Kidney glomerular epithelial cell (primary cell): ENCODE results near the gene LTBP2.

Source experiments
- DNase-seq: peaks from one replicate; lab custom pipeline; 2025; lab: John Stamatoyannopoulos, UW

Gene LTBP2

DNA sequence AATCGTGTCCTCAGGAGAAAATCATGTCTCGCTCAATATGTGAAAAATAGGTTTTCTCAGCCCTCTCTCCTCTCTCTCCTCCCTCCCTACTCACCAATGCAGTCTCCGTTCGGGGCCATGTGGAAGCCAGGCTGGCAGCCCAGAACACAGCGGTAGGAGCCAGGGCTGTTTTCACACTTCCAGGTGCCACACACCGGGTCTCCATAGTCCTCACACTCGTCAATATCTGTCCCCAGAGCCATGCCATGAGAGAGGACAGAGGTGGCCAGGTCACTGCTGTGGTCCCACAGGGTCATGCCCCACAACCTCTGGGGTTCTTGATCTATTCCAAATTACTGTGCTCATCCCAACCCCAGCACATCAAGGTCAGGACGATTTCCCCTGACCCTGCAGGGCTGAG, 105.0 kb downstream of the LTBP2 start:
- no peak for DNase-seq

DNA sequence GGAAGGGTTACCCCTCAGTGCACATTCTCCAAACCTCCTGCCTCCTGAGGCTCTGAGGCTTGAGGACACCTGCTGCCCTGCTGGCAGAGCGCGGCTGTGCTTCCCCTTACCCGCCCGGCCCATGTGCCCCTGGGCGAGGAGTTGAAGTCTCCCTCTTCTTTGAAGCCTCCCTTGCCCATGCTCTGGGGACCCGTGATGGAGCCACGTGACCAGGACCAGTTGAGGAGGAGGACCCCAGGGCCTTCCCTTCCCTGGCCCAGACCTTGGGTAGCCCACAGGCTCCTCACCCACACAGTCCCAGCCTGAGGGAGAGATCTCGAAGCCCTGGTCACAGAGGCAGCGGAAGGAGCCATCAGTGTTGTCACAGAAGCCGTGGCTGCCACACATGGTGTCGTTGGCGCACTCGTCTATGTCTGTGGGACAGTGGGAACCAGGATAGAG, 105.6 kb downstream of the LTBP2 start:
- DNase-seq = no peak

DNA sequence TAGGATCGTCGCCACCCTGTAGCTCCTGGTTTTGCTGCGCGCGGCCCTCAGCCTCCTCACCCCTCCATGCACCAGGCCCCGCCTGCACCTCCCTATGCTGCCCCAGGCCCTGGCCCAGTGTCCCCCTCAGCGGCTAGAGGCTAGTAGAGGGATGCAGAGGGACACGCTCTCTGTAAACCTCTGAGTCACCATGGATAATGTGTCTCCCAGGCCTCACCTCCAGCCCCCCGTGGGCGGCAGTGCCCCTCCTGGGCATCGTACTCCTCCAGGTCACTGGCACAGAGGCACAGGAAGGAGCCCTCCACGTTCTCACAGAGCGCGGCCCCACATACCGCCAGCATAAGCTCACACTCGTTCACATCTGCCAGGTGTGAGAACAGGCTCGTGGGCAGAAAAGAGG, 106.2 kb downstream of the LTBP2 start:
- no peak for DNase-seq

DNA sequence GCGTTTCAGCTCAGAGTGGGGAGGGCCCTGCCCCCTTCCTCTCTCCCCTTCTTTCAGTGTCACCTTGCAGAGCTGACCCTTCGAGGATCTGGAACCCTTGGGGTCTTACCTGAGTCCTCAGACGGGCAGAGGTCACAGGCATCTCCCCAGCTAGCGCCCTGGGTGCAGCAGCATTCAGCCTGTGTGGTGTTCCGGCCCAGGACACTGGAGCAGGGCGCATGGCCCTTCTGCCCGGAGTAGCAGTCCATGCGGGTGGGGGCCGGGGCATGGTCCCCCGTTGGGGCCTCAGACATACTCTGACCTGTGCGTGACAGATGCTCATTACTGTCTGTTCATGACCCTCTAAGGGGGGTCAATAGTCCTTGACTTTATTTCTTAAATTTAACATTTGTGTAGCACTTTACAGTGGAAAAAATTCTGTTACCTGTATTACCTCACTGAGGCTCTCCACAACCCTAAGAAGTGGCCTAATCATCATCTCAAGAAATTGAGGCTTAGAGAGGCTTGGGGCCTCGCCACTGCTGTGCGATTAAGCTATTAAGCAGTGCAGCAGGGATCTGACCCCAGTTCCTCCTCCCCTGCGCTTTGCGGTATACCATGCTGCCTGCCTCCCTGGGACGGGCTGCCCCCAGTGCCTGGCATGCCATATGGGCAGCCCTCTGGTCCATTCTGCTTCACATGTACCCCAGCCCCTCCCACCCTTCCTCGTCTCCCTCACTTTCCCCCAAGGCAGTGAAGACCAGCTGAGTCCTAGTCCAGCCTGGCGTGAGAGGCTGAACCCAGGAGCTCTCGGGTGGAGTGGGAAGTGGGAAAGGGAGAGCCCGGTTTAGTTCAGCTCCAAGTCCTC, 106.9 kb downstream of the LTBP2 start:
- DNase-seq = no peak

DNA sequence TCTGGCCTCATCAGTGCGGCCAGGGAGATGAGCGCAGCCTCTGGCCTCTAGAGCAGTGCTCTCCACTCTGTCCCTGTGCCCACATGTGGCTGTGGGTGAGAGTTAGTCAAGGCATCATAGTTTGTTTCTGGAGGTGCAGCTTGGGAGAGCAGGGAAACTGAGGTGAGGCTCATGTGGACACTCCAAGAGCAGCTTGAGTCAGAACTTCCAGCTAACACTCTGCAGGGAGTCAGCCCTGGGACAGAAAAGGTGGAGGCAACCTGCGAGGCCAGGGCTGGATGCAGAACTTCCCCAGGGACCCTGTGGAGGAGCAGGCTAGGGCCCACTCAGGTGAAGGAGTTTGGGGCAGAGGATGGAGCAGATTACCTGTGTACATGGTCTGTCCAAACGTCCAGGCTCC, 107.6 kb downstream of the LTBP2 start:
- no peak for DNase-seq

DNA sequence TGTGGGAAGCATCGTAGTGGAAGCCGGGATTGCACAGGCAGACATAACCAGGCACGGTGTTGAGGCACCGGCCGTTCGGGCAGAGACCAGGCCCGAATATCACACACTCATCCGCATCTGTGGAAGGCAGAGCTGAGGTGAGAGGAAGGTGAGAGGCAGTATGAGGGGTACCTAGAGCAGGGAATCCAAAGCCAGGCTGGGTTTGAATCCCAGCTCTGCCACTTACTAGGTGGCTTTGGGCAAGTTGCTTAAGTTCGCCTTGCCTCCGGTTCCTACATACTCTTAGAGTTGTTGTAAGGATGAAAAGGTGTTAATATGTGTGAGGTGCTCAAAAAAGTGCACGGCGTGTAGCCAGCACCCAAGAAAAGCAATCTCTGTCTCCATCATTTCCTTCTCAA, 108.1 kb downstream of the LTBP2 start:
- DNase-seq = no peak

DNA sequence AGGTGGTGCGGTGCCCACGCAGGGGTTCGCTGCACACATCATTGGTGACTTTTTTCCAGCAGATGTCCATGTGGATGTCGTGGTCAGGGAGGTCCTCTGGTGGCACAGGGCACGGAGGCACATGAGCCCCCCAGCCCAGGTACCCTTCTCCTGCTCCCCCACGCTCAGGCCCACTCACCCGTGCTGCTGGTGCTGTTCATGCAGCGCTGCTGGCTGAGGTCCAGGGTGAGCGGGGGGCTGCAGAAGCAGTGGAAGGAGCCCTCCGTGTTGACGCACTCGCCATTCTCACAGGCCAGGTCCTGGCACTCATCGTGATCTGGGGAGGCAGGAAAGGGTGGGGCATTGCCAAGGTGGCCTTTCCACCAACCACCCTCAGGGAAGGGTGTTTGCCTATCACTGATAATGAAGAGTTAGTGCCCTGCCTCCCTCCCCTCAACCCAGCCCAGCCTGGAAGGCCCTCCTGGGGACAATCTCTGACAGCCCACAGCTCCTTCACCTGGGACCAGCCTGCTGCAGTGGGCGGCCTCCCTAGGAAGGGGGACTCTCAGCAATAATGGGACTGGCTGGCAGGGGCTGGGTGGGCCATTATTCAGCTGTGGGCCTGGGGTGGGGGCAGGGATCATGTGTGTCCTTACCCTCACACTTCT, 108.6 kb downstream of the LTBP2 start:
- DNase-seq = no peak

DNA sequence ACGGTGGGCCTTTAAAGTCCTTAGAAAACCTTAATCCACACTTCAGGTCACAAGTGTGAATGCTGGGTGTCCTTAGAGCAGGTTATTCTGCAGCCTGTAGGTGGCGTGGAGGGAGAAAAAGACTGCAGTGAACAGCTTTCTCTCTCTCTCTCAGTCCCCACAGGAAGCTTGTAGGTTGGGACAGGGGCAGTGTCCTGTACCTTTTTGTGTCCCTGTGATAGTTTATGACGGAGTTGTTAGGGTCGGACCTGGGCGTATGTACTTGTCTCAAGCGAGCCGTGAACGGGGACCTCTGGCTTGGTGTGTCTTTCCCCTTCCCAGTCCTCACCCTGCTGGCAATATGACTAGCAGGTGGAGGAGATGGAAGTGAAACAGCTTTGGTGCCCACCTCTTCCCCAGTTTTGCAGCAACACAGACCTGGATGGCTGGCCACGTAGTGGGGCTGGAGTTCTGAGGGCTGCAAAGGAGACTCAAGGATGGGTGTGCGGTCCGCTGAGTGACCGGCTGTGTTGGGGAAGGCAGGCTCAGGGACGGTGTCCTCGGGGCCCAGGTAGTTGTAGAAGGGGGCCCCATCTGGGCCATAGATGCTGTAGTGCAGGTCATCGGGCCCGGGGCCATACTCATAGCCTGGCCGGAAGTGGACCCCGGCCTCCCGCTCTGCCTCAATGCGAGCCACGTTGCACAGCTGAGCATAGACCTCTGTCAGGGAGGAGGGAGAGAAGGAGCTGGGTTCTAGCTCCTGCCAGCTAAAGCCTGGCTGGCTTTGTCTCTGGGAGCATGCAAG, 109.6 kb downstream of the LTBP2 start:
- peak; percentile 39 for DNase-seq

DNA sequence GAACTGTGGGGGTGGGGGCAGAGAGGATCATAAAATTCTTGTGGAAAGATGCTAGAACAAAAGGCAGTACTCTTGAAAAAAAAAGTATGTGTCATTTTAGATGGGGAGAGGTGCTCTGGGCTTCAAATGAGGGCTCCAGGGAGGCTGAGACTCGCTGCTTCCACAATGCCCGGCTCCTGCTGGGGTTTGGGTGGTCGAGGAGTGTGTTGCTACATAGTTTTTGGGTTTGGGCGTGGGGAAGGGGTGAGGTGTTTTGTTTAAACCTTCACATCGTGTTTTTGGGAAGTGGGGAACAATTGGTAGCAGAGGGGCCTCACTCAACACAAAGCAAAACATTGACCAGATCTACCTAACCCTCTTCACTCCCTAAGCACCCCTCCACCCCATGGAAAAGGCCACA, 110.3 kb downstream of the LTBP2 start:
- DNase-seq = no peak

DNA sequence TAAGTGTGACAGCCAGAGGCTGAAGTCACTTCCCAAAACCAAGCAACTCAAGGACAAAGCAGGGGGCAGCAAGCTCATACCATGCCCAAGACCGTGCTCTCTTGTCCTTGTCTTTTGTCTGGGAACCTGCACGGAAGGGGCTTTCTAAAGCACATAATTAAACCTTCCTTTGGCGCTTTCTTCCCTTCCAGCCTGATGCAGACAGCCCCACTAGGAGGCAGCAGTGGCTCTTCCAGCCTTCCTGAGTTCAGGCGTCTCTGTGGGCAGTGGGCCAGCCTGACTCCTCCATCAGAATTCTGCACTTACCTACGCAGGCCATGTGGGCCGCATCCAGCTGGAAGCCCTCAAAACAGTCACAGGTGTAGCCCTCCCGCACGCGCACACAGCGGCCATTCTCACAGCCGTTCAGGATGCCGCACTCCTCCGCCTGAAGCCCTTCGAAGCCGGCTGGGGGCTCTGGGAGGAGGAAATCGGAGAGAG, 110.9 kb downstream of the LTBP2 start:
- peak; percentile 78 for DNase-seq

DNA sequence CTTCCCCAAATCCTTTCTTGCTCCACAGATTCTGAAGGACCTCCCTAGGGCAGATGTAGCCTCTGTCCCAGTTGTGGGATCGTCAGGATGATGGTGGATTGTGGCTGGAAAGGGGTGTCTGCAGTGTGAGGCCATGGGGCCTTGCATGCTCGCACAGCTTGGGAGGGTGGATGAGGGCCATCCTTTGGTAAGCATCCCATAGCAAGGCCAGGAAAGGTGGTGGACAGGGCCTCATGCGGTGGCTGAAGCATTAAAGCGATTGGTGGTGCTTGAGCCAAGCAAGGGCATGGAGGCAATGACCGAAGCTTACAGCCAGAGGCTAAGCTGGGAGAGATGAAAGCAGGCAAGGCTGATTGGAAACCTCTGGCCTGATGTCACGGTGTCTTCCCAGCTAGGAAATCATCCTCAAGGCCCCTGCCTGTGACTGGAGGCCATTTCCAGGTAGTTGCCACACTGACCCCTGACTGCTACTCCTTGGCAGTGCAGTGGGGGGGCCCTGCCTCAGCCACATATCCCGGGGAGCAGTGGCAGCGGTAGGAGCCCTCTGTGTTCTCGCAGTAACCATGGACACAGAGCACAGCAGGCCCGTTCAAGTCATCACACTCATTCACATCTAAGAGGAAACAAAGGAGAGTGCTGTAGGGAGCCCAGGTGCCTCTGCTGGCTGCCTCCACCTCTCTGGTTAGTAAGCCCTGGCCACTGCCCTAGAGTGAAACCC, 111.5 kb downstream of the LTBP2 start:
- no peak for DNase-seq

DNA sequence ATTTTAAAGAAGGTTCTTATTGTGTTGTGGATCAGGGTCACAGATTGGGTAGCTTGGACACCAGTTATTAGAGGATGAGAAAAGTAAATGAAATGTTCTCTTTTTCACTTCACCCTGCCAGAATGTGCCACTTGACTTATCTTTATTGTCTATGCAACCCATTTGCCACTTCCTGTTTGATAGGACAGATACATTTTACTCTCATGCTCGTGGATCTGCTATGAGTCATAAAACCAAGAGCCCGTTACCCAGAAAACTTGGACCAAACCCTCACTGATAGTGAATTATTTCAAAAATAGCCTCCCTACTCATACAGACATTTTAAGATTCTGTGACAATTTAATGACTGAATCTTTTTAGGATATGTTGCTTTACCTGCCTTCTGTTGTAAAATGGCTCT, 116.7 kb downstream of the LTBP2 start:
- DNase-seq = no peak

DNA sequence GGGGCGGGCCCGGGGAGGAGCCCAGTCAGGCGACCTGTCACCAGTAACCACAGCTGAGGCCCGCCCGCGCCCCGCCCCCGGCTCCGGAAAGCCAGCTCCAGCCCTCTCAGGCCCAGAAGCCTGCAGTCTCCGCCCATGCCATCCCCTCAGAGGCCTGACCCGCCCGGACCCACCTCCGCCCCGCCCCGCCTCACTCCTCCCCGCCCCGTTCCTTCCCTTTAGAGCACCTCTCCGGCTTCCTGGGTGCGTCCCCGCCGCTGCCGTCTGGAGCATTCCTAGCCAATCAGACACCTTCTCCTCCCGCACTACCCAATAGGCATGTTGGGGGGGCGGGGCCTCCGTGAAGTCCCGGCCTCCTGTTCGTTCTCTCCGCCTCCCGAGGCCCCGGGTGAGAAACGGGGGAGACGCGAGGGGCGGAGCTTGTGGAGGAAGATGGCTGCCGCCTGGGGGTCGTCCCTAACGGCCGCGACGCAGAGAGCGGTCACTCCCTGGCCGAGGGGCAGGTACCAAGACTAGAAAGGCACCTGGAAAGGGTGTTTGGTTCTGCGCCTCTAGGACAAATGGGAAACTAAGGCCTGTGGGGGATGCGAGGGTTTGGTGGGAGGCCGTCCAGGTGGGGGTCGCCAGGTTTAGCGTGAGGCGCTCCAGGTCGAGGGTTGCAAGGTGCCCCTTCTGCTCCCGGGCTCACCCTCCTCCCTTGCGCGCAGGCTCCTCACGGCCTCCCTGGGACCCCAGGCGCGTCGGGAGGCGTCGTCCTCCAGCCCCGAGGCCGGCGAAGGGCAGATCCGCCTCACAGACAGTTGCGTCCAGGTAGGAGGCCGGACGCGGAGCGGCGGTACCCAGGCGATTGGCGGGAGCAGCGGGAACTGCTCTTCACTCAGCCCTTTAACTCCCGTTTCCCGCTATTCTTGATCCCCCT, 118.4 kb downstream of the LTBP2 start, which contains the start of gene ISCA2:
TSS of gene ISCA2 (plus strand) at position 423 of the 919 bp plus-strand sequence. CDS start at position 433, 10 bp downstream.
- peak; percentile 98 for DNase-seq

DNA sequence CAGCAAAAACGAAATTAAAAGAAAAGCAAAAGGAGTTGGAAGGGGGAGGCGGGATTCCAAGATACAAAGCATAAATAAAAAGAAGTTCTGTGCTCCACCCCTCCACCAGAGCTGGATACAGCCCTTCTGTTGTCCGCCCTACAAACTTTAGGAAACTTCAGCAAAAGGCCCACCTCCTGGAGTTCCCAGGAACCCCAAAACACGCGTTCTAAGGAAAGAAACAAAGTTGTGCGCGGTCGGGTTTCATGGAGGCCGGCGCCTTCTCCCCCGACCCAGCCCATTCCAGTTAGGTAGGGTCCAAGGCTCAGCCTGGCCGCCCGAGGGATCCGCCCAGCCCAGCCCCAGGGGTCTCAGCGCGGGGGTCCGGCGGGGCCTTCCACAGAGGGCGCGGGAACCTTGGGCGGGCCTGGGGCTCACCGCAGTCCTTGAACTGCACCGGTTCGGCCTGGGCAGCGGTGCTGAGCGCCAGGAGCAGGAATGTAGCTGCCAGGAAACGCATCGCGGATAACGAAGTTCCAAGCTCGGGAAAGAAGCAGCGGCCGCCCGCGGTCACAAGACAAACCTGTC, 119.2 kb downstream of the LTBP2 start, which contains the start of gene NPC2:
TSS of gene NPC2 (minus strand) at position 530 of the 567 bp plus-strand sequence. CDS start at position 499, 31 bp downstream.
- no peak for DNase-seq

DNA sequence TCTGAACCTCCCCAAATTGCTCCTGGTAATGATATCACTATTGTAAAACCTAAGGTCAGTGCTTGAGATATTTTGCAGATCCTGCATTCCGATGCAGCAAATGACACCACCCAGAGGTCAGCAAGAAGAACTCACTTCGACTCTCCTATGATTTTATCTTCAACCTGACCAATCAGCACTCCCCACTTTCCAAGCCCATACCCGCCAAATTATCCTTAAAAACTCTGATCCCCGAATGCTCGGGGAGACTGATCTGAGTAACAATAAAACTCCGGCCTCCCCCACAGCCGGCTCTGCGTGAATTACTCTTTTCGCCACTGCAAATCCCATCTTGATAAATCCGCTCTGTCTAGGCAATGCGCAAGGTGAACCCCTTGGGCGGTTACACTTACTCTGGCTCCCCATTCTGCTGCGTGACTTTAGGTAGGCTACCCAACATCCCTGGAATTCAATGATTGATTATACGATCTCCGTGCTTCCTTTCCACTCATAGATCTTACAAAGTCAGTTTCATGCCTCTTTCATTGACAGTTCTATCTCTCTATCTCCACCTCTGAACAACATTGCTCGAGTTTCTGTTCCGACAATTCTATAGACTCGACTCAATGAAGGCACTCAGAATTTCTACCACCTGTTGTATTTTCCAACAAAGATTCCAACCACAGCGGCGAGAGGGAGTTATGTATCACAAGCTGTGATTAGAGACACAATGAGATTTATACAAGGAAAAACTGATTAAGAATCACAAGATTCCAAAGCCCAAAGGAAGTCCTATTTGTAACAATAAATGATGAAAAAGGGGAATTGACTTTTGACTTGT, 119.9 kb downstream of the LTBP2 start:
- DNase-seq = peak; percentile 72

DNA sequence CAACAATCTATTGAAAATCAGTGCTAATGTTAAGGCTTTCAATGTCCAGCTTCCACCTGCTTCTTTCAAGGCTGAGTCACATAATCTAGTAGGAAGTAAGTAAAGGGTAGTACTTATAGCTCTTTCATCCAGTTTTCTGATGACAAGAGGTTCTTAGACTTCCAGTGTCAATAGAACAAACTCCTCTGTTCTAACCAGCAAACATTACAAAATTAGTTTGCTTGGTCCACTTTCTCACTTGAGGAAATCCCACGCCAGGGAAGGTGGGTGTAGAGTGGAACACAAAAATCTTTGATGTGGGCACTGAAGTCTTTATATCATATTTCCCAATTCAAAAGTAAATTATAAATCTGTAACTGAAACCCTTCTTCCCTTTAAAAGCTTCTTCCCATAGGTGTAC, 121.6 kb downstream of the LTBP2 start:
- DNase-seq = no peak

DNA sequence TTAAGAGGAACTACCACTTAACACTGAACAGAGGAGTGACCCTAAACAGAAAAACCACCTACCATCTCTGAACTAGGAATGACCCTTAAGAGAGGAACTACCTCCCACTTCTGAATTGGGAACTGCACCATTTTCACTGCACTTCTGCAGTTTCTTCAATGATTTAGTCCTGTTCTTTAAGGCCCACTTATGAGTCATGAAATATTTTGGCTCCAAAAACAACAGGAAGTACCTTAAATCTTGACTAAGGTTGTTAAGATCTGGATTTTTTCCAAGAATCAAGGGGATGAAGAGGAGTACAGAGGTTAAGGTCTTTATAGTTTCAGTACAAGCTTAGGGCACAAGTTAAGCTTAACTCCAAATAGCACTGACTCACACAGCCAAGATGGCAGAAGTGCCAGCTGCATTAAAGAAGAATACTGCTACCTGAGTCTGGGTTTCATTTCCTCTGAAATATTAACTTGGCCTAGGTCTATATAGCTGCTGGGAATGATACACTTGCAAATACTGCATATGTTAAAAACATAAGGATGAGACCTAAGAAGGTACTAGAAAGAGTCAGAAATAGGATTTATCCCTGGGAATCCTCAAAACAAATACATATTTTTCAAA, 123.1 kb downstream of the LTBP2 start:
- peak; percentile 36 for DNase-seq

DNA sequence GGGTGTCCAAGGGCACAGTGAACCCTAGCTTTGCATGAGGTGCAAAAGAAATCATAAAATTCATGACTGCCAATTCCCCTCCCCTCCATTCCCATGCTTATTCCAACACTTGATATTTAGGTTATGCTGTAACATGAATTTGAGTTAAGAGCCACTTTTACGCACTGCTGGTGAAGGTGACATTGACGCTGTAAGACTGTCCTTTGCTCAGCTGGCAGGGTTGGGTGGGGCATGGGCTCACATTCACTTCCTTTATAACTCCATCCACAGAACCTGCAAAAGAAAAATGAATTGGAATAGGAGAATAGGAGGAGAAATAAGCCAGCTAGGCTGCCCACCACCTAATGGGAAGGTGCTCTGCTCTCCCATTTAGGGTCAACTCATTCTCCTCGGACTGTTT, 125.9 kb downstream of the LTBP2 start:
- no peak for DNase-seq

DNA sequence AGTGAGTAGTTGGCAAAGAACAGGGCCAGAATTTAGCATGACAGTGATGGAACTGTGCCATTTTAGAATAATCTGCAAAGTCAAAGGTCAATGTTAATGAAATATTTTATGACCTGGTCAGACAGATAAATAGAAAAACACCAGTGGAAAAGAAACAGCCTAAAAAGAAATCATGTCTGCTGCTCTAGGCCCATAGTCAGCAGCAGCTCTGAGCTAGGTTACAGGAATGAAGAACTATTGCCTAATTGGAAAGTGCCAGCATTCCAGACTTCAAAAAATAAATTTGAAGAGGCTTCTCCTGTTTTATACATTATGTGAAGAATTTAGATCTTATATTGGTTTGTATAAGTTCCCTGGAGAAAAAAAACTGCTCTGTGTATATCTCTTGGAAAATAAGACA, 128.7 kb downstream of the LTBP2 start:
- no peak for DNase-seq
